ENCODE measurements around the gene PPT2. TPM values are rescaled to one million over a fixed set of nuclear protein-coding genes. Genes with fewer than 3 reads are reported as not detected.
A peak's percentile ranks its signal among the peaks of the same experiment; 100 is the strongest.

Gene PPT2
- total and polyA plus RNA-seq, 2 experiments from 2014 or later: 50.2 to 147 TPM

- DNase-seq (ENCODE audit: low read depth in 1 of 2, low spot score in 1 of 2): peak in 1 of 2 donors; percentile 39
- H3K9me3 ChIP-seq (ENCODE audit: low read depth): no peaks in the 10 kb centered on the region
- peaks cover 4% of the 10 kb centered on the region for H3K4me1 ChIP-seq (ENCODE audit: low read depth)
Measured at GRCh38 chr6:32188381-32189068, 34.6 kb downstream of the PPT2 start.

GRCh38 chr6:32189069-32189741 lies 35.3 kb downstream of the PPT2 start:
- no peaks in the 10 kb centered on the region for H3K9me3 ChIP-seq (ENCODE audit: low read depth)
- H3K27me3 ChIP-seq: no peaks in the 10 kb centered on the region
- H3K27ac ChIP-seq: peak overlapping the region; percentile 97
- peak overlapping the region; percentile 80 for H3K4me3 ChIP-seq
- DNase-seq (ENCODE audit: low read depth in 1 of 2, low spot score in 1 of 2): no peak
- no peak for TF ChIP-seq CTCF (IDR thresholded peaks at IDR 0.05; ENCODE audit: low read depth, low read length)
- peaks cover 15% of the 10 kb centered on the region for H3K36me3 ChIP-seq
- peaks cover 4% of the 10 kb centered on the region for H3K4me1 ChIP-seq (ENCODE audit: low read depth)

More at GRCh38 chr6:32188381-32189068, 34.6 kb downstream of the PPT2 start:
- H3K4me3 ChIP-seq: peak overlapping the region; percentile 80
- H3K36me3 ChIP-seq: peaks cover 15% of the 10 kb centered on the region
- TF ChIP-seq CTCF (IDR thresholded peaks at IDR 0.05; ENCODE audit: low read depth, low read length): no peak
- no peaks in the 10 kb centered on the region for H3K27me3 ChIP-seq
- peak overlapping the region; percentile 97 for H3K27ac ChIP-seq

GRCh38 chr6:32189742-32190053 lies 35.8 kb downstream of the PPT2 start:
- peaks cover 4% of the 10 kb centered on the region for H3K4me1 ChIP-seq (ENCODE audit: low read depth)
- H3K27ac ChIP-seq: peak overlapping the region; percentile 97
- DNase-seq (ENCODE audit: low read depth in 1 of 2, low spot score in 1 of 2): no peak
- H3K27me3 ChIP-seq: no peaks in the 10 kb centered on the region
- H3K9me3 ChIP-seq (ENCODE audit: low read depth): no peaks in the 10 kb centered on the region
- peak overlapping the region; percentile 80 for H3K4me3 ChIP-seq
- H3K36me3 ChIP-seq: peaks cover 15% of the 10 kb centered on the region
- no peak for TF ChIP-seq CTCF (IDR thresholded peaks at IDR 0.05; ENCODE audit: low read depth, low read length)

- peak; percentile 90 to 95 for DNase-seq (ENCODE audit: low read depth in 1 of 2, low spot score in 1 of 2)
- peaks cover 4% of the 10 kb centered on the region for H3K4me1 ChIP-seq (ENCODE audit: low read depth)
- H3K9me3 ChIP-seq (ENCODE audit: low read depth): no peaks in the 10 kb centered on the region
- H3K4me3 ChIP-seq: peak within 1 kb of the TSS; percentile 80
- no peaks in the 10 kb centered on the region for H3K27me3 ChIP-seq
- TF ChIP-seq CTCF (IDR thresholded peaks at IDR 0.05; ENCODE audit: low read depth, low read length): no peak
- peaks cover 15% of the 10 kb centered on the region for H3K36me3 ChIP-seq
- H3K27ac ChIP-seq: peak within 1 kb of the TSS; percentile 97
Measured at GRCh38 chr6:32190054-32190851, 36.3 kb downstream of the PPT2 start, which contains the start of gene PBX2. TSS of gene PBX2 (minus strand) at chr6:32190202. CDS start at chr6:32189915, 287 bp downstream.

GRCh38 chr6:32190911-32191677 lies 37.2 kb downstream of the PPT2 start:
- TF ChIP-seq CTCF (IDR thresholded peaks at IDR 0.05; ENCODE audit: low read depth, low read length): no peak
- H3K9me3 ChIP-seq (ENCODE audit: low read depth): no peaks in the 10 kb centered on the region
- peak overlapping the region; percentile 80 for H3K4me3 ChIP-seq
- H3K4me1 ChIP-seq (ENCODE audit: low read depth): peaks cover 4% of the 10 kb centered on the region
- no peaks in the 10 kb centered on the region for H3K27me3 ChIP-seq
- H3K27ac ChIP-seq: peak overlapping the region; percentile 97
- H3K36me3 ChIP-seq: peaks cover 15% of the 10 kb centered on the region
- DNase-seq (ENCODE audit: low read depth in 1 of 2, low spot score in 1 of 2): no peak

All from cardiac muscle cell (in vitro differentiated cells and primary cell).